Camera-type eye (tissue), 1 donor: ENCODE data around the gene C8G. TPM values are rescaled to one million over a fixed set of nuclear protein-coding genes. Genes with fewer than 3 reads are reported as not detected.

ENCODE experiments used
- total RNA-seq: library from RNA; depleted of rRNA; stranded (reverse); fragments of >200 nt; gene quantifications from one replicate; pipeline ENCODE4 v1.2.3, GENCODE V29; 2014

The C8G gene
- total RNA-seq: not detected

DNA sequence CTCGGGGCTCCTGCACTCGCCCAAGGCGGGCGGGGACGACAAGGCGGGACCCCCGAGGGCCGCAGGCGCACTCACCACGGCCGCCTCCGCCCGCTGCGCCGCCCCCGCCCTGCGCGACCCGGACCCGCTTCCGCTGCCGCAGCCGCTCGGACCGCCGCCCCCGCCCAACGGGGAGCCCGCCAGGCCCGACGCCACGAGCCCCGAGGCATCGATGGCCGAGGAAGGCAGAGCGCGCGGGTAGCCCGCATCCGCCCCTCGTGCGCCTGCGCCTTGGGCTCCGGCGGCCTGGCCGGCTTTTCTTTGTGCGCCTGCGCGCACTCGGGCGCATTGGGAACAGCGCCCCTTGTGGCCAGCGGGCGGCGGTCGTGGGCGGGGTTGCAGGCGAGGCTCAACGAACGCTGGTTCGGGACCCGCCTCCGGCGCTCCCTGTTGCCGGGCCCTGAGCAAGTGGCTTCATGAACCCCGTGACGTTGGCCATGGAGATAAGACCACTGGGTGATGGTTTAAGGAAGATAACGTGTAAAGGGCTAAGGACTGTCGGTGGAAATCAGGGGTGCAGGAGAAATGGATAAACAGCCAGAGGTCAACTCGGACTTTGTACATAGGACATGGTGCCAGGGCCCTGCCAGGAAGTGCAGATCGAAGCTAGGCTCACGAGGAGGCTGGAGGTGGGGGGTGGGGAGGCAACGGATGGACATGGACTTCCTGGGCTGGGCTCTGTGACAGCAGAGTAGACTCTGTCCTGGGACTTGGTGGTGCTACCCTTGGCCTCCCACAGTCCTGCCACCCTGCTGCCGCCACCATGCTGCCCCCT, at the start of gene C8G, which contains the start of gene FBXW5:
Gene C8G (plus strand): TSS at position 725 of the 814 bp plus-strand sequence. CDS start 78 bp downstream, at position 803.
Gene FBXW5 (minus strand): TSS at position 220 of the 814 bp plus-strand sequence. CDS start 655 bp downstream, outside the sequence.

GRCh38 chr9:136951541-136952320, 6.7 kb downstream of the C8G start, which contains the start of gene LCN12:
Gene LCN12 (plus strand): TSS chr9:136952273. CDS start chr9:136952328, 55 bp downstream.

GRCh38 chr9:136977223-136977622, 32.2 kb downstream of the C8G start, which contains the start of gene PTGDS:
Gene PTGDS (plus strand): TSS chr9:136977504. CDS start chr9:136977579, 75 bp downstream.

GRCh38 chr9:136982232-136983051, 37.4 kb downstream of the C8G start, which contains the start of gene LCNL1:
Gene LCNL1 (plus strand): TSS chr9:136982993. CDS start chr9:136983587, 594 bp downstream.

DNA sequence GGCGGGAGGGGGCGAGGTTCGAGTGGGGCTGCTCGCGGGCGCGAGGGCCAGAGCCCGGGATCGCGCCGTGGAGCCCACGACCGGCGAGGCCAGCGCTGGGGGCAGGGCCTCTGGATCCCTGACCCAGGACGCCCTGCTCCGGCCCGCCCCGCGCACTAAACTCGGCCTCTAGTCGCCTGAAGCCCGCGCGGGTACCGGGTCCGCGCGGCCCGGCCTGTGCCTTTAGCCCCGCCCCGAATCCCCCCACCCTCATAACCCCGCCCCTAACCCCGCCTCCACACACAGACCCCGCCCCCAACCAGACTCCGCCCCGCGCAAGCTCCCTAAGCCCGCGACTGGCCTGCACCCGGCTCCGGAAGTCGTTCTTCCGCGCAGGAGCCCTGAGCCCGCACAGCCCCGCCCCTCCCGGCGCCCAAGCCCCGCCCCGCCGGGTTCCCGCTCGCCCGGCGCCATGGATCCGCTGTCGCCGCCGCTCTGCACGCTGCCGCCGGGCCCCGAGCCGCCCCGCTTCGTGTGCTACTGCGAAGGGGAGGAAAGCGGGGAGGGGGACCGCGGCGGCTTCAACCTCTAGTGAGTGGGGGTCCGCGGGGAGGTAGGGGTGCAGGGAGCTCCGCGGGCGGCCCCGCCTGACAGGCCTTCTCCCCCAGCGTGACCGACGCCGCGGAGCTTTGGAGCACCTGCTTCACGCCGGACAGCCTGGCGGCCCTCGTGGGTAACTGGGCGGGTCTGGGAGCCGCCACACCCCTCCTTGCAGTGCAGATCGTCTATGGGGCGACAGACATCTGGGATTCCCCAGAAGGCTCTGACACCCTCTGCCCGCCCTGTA, 47.2 kb downstream of the C8G start, which contains the start of gene PAXX:
Gene PAXX (plus strand): TSS at position 430 of the 826 bp plus-strand sequence. CDS start 22 bp downstream, at position 452.

Other genes starting within 250 kb of the C8G start
- gene DIPK1B, start 232.7 kb upstream of the C8G start, total RNA-seq: 26.2 TPM
- 1.4 TPM for gene LCN10, start 202.3 kb upstream of the C8G start, total RNA-seq
- gene LCN6, start 196.7 kb upstream of the C8G start, total RNA-seq: not detected
- 0.38 TPM for gene LCN8, start 187.0 kb upstream of the C8G start, total RNA-seq
- not detected for gene LCN15, start 180.7 kb upstream of the C8G start, total RNA-seq
- 31.1 TPM for gene TMEM141, start 153.9 kb upstream of the C8G start, total RNA-seq
- 2.0 TPM for gene CCDC183, start 148.9 kb upstream of the C8G start, total RNA-seq
- gene RABL6, start 137.3 kb upstream of the C8G start, total RNA-seq: 38.6 TPM
- 2.0 TPM for gene AJM1, start 102.8 kb upstream of the C8G start, total RNA-seq
- 55.5 TPM for gene PHPT1, start 95.8 kb upstream of the C8G start, total RNA-seq
- gene MAMDC4, start 92.9 kb upstream of the C8G start, total RNA-seq: 8.2 TPM
- gene EDF1, start 78.9 kb upstream of the C8G start, total RNA-seq: 222 TPM
- 15.9 TPM for gene TRAF2, start 58.7 kb upstream of the C8G start, total RNA-seq
- gene FBXW5, start 505 bp upstream of the C8G start, total RNA-seq: 101 TPM
- gene LCN12, start 7.0 kb downstream of the C8G start, total RNA-seq: 2.9 TPM
- 230 TPM for gene PTGDS, start 32.3 kb downstream of the C8G start, total RNA-seq
- gene LCNL1, start 37.8 kb downstream of the C8G start, total RNA-seq: 1.2 TPM
- 25.7 TPM for gene PAXX, start 47.2 kb downstream of the C8G start, total RNA-seq
- 1.1 TPM for gene CLIC3, start 51.3 kb downstream of the C8G start, total RNA-seq
- gene ABCA2, start 83.0 kb downstream of the C8G start, total RNA-seq: 49.9 TPM
- gene FUT7, start 86.8 kb downstream of the C8G start, total RNA-seq: not detected
- gene NPDC1, start 100.9 kb downstream of the C8G start, total RNA-seq: 56.4 TPM
- 7.0 TPM for gene ENTPD2, start 108.8 kb downstream of the C8G start, total RNA-seq
- gene SAPCD2, start 125.3 kb downstream of the C8G start, total RNA-seq: 4.3 TPM
- 8.5 TPM for gene UAP1L1, start 132.3 kb downstream of the C8G start, total RNA-seq
- gene MAN1B1, start 141.7 kb downstream of the C8G start, total RNA-seq: 59.0 TPM
- 37.5 TPM for gene DPP7, start 169.5 kb downstream of the C8G start, total RNA-seq
- 12.7 TPM for gene GRIN1, start 193.9 kb downstream of the C8G start, total RNA-seq
- gene LRRC26, start 224.8 kb downstream of the C8G start, total RNA-seq: 1.7 TPM
- not detected for gene TMEM210, start 226.8 kb downstream of the C8G start, total RNA-seq
- gene ANAPC2, start 243.3 kb downstream of the C8G start, total RNA-seq: 42.9 TPM
- gene SSNA1, start 243.4 kb downstream of the C8G start, total RNA-seq: 51.1 TPM